WI38 (cell line): ENCODE data around the gene CCDC150.
"Not testable (repeated sequence)": the region's sequence is repeated elsewhere in the genome, so short reads cannot be mapped to it uniquely, and the experiment has no call there.

ENCODE experiments used
- H3K4me3 ChIP-seq: 2 replicates; pipeline ENCODE4 v1.5.1; 2011; ENCODE audit warnings: low read depth, mild to moderate bottlenecking, control low read depth, low read length
- TF ChIP-seq, protein P1 (sequence below): IDR thresholded peaks from 2 replicates; pipeline ENCODE4 v1.5.1; 2012; ENCODE audit warnings: low read depth, mild to moderate bottlenecking, control low read depth, low read length

CCDC150 gene

DNA sequence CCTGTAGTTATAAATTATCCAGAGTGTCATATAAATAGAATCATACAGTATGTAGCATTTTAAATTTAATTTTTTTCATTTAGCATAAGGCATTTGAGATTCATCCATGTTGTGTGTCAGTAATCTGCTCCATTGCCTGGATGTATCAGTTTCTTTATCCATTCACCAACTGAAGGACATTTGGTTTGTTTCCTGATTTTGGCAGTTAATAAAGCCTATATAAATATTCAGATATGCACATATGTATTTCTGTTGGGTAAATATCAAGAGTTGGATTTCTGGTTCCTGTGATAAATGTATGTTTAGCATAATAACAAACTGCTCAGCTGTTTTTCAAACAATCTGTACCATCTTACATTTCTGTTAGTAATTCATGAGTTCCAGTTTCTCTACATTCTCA, 39.9 kb downstream of the CCDC150 start:
- TF ChIP-seq, protein P1, sequence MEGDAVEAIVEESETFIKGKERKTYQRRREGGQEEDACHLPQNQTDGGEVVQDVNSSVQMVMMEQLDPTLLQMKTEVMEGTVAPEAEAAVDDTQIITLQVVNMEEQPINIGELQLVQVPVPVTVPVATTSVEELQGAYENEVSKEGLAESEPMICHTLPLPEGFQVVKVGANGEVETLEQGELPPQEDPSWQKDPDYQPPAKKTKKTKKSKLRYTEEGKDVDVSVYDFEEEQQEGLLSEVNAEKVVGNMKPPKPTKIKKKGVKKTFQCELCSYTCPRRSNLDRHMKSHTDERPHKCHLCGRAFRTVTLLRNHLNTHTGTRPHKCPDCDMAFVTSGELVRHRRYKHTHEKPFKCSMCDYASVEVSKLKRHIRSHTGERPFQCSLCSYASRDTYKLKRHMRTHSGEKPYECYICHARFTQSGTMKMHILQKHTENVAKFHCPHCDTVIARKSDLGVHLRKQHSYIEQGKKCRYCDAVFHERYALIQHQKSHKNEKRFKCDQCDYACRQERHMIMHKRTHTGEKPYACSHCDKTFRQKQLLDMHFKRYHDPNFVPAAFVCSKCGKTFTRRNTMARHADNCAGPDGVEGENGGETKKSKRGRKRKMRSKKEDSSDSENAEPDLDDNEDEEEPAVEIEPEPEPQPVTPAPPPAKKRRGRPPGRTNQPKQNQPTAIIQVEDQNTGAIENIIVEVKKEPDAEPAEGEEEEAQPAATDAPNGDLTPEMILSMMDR = no peak

GRCh38 chr2:196681510-196681909, 42.0 kb downstream of the CCDC150 start:
- H3K4me3 ChIP-seq = no peak overlapping the region
- TF ChIP-seq, protein P1 = no peak

More for the DNA sequence above, 39.9 kb downstream of the CCDC150 start:
- H3K4me3 ChIP-seq = no peak overlapping the region

DNA sequence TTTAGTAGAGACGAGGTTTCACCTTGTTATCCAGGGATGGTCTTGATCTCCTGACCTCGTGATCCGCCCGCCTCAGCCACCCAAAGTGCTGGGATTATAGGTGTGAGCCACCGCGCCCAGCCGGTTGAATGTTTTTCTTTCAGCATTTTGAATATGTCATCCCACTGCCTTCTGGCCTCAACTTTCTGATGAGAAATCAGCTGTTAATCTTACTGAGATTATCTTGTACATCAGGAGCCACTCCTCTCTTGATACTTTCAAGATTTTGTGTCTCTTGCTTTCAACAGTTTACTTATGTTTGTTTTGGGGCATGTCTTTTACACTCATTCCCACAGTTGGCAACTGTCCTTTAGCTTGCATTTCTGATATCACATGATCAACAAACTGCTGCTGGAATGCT, 46.3 kb downstream of the CCDC150 start:
- TF ChIP-seq, protein P1 = no peak
- H3K4me3 ChIP-seq = no peak overlapping the region

DNA sequence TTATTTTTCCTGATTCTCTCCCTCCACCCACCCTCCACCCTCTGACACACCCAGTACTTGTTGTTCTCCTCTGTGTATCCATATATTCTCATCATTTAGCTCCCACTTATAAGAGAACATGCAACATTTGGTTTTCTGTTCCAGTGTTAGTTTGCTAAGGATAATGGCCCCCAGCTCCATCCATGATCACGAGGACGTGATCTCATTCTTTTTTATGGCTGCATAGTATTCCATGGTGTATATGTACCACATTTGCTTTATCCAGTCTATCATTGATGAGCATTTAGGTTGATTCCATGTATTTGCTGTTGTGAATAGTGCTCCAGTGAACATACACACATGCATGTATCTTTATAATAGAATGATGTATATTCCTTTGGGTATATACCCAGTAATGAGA, 47.2 kb downstream of the CCDC150 start:
- not testable (repeated sequence) for H3K4me3 ChIP-seq

DNA sequence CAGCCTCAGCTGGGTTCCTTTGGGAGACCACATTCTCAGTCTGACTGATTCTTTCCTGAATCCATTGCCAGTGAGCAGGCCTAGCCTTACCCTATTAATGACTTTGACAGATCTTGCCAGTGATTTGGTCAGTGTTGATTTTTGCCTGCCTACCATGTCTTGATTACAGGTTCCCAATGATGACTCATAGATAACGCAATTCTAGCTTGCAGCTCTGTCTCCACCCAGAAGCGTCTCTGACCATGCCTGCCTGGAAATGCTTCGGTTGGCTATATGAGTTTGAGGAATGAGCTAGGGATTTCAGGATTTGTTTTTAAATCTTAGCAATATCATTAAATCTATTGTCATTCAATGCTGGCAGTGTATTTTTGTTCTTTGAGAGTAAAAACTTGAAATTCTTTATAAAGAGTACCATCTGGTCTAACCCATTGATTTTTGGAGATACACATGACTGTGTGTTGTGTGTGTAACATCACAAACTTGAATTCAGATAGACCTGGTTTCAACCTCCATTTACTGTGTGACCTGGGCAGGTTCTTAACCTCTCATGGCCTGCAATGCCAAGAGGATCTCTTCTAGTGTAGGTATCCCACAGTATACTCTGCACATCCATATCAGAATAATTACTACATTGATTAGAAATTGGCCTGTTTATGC, 57.0 kb downstream of the CCDC150 start:
- TF ChIP-seq, protein P1 = no peak

GRCh38 chr2:196697825-196698224, 58.3 kb downstream of the CCDC150 start:
- TF ChIP-seq, protein P1 = no peak
- no peak overlapping the region for H3K4me3 ChIP-seq

More for the DNA sequence above, 57.0 kb downstream of the CCDC150 start:
- H3K4me3 ChIP-seq = no peak overlapping the region

- TF ChIP-seq, protein P1 = no peak
- no peak overlapping the region for H3K4me3 ChIP-seq
These were observed 63.1 kb downstream of the CCDC150 start for GRCh38 chr2:196702641-196703040.

GRCh38 chr2:196703695-196704094, 64.2 kb downstream of the CCDC150 start:
- H3K4me3 ChIP-seq = no peak overlapping the region
- TF ChIP-seq, protein P1 = no peak

DNA sequence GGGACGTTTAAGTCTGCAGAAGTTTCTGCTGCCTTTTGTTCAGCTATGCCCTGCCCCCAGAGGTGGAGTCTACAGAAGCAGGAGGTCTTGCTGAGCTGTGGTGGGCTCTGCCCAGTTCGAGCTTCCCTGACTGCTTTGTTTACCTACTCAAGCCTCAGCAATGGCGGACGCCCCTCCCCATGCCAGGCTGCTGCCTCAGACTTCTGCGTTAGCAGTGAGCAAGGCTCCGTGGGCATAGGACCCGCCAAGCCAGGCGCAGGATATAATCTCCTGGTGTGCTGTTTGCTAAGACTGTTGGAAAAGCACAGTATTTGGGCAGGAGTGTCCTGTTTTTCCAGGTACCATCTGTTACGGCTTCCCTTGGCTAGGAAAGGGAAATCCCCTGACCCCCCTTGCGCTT, 70.5 kb downstream of the CCDC150 start:
- H3K4me3 ChIP-seq = not testable (repeated sequence)
